OCI-LY7 (cell line): ENCODE measurements around the gene CAPZB.

ENCODE experiments used
- EZH2phosphoT487 ChIP-seq: fragments of 200-600 bp; sonication (generic); IDR thresholded peaks from 2 replicates; pipeline ENCODE4 v1.6.1; 2018; ENCODE audit warnings: low read depth, borderline replicate concordance, mild to moderate bottlenecking, mixed run types, antibody characterized with exemption, low read length, moderate library complexity, mixed read lengths
- TF ChIP-seq, protein P1 (sequence below): fragments of 200-600 bp; sonication (generic); conservative IDR thresholded peaks from 2 replicates; pipeline ENCODE4 v1.5.1; 2014; ENCODE audit warnings: mild to moderate bottlenecking, antibody characterized with exemption, low read length, moderate library complexity, mixed read lengths

DNA sequence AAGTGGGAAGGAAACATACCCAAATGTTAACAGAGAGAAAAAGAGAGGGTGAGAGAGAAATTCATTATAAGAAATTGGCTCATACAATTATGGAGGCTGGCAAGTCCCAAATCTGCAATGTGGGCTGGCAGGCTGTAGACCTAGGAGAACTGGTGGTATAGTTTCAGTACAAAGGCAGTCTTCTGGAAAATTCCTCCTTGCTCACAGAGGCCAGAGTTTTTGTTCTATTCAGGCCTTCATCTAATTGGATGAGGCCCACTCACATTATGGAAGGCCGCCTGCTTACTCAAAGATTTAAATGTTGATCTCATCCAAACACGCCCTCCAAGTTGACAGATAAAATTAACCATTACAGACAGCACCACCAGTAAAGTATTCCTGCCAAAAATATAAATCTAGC lies 36.1 kb upstream of the CAPZB start:
- TF ChIP-seq, protein P1, sequence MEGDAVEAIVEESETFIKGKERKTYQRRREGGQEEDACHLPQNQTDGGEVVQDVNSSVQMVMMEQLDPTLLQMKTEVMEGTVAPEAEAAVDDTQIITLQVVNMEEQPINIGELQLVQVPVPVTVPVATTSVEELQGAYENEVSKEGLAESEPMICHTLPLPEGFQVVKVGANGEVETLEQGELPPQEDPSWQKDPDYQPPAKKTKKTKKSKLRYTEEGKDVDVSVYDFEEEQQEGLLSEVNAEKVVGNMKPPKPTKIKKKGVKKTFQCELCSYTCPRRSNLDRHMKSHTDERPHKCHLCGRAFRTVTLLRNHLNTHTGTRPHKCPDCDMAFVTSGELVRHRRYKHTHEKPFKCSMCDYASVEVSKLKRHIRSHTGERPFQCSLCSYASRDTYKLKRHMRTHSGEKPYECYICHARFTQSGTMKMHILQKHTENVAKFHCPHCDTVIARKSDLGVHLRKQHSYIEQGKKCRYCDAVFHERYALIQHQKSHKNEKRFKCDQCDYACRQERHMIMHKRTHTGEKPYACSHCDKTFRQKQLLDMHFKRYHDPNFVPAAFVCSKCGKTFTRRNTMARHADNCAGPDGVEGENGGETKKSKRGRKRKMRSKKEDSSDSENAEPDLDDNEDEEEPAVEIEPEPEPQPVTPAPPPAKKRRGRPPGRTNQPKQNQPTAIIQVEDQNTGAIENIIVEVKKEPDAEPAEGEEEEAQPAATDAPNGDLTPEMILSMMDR = no peak
- no peak for TF ChIP-seq EZH2phosphoT487
